Femur (tissue), 1 donor: ENCODE measurements around the gene PAGR1.
"Not testable (repeated sequence)": the region's sequence is repeated elsewhere in the genome, so short reads cannot be mapped to it uniquely, and the experiment has no call there.

Source experiments
- DNase-seq: peaks from one replicate; pipeline ENCODE4 v3.0.0-alpha.2; 2017

Gene PAGR1

DNA sequence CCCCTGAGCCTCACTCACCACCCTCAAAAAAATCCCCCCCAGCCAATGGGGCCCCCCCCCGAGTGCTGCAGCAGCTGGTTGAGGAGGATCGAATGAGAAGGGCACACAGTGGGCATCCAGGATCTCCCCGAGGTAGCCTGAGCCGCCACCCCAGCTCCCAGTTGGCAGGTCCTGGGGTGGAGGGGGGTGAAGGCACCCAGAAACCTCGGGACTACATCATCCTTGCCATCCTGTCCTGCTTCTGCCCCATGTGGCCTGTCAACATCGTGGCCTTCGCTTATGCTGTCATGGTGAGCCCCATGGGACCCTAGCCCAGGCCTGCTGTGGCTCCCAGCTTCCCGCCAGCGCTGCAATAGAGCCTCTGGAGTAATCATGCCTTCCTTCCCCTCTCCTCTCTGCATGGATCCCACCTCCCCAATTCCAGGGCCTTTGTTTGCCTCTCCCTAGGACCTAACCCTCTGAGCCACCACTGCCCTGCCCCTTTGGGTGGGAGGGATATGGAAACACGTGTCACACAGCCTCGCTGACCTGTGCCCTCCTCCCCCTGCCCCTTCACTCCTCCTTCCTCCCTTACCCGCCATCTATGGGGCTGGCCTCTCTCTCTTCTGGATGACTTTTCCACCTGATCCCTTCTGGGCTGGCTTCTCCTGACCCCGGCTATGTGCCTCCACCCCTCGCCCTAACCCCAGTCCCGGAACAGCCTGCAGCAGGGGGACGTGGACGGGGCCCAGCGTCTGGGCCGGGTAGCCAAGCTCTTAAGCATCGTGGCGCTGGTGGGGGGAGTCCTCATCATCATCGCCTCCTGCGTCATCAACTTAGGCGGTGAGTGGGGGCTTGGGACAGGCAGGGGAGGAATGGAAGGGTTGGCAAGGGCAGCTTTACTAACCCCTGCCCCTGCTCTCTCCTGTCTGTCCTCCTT, 2.0 kb upstream of the PAGR1 start:
- DNase-seq: no peak

DNA sequence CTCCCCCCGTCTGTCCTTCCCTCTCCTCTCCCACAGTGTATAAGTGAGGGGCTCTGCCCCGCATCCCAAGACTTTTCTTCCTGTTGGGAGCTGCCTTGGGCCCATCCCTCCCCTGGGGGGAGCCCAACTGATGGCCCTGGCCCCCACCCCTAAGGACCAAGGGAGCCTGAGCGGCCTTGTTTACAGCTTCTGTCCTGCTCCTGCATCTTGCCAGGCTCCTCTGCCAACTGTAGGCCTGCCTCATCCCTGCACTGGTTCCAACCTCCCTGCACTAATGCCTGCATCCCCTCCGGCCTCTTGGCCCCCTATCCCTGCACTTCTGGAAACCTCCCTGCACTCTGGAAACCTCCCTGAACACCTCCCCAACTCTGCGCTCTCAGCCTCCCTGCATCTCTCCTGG, 1.4 kb upstream of the PAGR1 start:
- DNase-seq: no peak

DNA sequence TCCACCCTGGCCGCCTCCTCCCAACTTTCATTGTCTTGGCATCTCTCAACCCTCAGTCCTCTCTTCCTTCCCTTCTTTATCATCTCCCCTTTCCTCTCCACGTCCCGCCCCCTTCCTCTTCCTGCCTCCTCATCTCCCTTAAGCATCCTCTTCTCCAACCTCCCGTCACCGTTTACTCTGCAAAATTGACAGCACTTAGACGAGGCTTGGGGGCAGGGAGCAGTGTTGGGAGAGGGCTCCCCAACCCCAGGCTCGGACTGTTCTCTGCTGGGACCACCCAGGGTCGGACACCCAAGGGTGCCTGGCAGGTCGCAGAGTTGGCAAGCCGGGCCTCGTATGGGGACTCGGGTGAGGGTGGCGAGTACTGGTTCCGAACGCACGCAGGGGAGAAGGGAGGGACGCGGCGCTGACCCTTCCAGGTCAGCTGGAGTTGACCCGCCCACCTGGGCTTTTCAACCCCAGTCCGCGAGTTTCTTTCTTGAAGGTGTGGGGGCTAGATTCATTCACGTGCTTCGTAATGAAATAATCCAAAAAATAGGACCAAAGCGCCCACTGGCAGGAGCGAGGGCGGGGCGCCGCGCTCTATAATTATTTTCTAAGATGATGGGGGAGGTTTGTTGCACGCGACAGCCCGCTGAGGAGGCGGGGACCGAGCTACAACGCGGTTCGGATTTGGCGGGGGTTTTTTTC, 775 bp upstream of the PAGR1 start:
- no peak for DNase-seq

DNA sequence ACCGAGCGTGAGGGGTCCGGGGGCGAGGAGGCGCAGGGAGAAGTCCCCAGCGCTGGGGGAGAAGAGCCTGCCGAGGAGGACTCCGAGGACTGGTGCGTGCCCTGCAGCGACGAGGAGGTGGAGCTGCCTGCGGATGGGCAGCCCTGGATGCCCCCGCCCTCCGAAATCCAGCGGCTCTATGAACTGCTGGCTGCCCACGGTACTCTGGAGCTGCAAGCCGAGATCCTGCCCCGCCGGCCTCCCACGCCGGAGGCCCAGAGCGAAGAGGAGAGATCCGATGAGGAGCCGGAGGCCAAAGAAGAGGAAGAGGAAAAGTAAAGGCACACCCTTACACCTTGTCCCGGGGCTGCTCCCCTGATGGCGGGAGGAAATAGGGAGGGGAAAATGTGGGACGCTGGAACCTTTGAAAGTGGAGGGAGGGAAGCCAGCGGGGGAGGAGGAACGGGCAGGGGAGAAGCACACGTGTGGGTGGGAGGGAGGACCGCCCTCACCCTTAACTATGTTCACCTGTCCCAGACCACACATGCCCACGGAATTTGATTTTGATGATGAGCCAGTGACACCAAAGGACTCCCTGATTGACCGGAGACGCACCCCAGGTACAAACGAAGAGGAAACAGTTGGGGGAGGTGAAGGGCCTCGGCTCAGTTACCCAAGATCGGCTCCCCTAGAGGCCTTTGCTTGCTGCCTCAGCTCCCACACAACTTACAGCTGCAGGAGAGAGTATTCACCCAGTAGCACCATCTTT, 916 bp downstream of the PAGR1 start:
- peak; percentile 71 for DNase-seq

DNA sequence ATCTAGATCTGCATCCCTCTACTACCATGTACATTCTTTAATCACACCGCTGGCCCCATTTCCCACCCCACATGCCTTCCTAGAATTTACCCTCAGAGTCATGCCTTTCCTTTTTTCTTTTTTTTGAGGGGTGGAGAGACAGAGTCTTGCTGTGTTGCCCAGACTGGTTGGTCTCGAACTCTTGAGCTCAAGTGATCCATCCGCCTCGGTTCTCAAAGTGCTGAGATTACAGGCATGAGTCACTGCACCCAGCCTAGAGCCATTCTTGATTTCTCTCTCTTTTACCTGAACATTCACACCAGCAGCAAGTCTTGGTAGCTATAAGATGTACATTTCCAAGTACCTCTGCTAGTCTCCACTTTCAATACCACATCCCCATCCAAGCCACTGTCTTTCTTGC, 2.1 kb downstream of the PAGR1 start:
- no peak for DNase-seq

DNA sequence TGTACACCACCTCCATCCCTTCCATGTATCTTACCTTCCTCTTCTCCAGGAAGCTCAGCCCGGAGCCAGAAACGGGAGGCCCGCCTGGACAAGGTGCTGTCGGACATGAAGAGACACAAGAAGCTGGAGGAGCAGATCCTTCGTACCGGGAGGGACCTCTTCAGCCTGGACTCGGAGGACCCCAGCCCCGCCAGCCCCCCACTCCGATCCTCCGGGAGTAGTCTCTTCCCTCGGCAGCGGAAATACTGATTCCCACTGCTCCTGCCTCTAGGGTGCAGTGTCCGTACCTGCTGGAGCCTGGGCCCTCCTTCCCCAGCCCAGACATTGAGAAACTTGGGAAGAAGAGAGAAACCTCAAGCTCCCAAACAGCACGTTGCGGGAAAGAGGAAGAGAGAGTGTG, 3.6 kb downstream of the PAGR1 start:
- DNase-seq: no peak

DNA sequence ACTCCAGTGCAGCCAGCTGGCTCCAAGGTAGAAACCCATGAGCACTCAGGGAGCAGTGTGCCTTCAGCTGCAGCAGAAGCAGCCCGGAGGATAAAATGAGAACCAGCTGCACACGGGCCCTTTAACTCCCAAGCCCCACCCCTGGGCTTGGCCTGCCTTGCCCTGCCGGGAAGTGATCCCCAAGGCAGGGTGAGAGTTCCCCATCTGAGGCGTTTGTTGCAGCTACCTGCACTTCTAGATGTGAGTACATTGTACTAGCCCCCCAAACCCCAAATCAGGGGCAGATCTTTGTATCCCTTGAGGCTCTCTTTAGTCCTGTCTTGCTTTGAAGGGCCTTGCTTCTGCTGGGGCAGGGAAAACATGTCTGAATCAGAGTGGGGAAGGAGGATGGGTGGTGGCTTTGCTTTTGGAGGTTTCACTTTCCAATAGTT, 4.3 kb downstream of the PAGR1 start, which contains the start of gene MVP:
MVP (plus strand) TSS at position 192 of the 431 bp plus-strand sequence. CDS start 10,088 bp downstream, outside the sequence.
- peak; percentile 79 for DNase-seq

DNA sequence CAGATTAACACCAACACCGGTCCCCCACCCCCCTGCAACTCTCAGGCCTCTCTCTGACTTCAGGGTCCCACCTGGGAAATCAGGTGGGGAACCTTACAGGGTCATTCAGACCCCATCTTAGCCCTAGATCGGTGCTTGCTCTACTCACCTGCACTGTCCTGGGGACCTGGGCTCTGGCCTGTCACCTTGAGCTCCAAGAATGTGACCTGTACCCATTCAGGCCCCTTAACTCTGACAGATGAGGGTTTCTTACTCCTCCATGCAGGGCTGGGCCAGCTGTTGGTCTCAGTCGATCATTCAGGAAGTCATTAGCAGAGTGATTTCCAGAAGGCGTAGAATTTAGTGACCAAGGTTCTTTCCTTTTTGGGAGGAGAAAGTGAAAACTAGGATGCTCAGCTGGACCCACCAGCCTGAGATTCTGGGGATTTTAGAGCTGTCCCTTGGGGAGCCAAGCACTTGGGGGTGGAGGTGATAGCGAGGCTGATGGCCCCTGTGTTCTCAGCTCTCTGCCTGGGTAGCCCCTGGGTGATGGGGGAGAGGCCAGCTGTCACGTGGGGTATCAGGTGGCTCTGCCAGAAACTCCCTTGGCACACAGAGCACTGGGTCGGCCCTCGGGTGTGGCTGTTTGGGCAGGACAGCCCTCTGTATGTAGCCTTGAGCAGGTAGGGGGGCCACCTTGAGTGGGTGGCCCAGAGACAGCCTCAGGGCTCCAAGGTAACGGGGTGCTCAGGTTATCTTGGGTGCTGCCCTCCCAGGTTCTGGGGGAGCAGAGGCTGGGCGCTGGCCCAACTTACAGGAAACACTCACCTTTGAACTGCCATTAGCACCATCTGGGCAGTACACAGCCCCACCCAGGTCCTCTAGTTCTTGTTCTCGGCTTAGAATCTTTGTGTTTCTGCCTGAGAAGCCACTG, 5.0 kb downstream of the PAGR1 start:
- no peak for DNase-seq

DNA sequence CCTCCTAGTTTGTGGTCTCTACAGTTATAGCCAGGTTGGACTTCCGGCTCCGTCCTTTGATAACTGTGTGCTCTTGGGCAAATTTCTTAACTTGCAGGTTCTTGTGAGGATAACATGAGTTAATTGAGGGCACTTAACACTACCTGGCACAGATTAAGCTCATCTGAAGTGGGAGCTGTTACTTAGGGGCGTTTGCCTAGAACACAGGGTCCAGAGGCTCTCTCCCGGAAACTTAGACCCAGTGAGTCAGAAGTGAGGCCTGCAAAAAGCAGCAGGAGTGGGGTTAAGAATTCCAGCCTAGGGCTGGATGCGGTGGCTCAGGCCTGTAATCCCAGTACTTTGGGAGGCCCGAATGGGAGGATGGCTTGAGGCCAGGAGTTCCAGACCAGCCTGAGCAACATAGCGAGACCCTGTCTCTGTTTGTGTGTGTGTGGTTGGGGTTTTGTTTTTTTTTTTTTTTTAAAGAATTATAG, 5.7 kb downstream of the PAGR1 start:
- no peak for DNase-seq

DNA sequence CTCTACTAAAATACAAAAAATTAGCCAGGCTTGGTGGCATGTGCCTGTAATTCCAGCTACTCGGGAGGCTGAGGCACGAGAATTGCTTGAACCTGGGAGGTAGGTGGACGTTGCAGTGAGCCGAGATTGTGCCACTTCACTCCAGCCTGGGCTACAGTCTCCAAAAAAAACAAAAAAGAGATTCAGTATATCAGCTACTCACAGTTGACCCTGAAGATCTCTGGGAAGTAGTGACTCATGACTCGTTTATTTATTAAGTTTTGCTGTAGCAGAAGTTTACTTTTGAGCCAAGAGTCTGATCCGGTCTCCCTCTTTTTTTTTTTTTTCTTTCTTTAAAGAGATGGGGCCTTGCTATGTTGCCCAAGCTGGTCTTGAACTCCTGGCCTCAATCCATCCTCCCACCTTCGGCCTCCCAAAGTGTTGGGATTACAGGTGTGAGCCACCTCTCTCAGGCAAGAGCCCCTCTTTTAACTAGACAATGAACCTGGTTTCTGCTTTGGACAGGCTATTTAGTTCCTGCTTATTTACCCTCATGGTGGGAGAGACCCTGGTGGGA, 8.7 kb downstream of the PAGR1 start:
- DNase-seq: no peak

DNA sequence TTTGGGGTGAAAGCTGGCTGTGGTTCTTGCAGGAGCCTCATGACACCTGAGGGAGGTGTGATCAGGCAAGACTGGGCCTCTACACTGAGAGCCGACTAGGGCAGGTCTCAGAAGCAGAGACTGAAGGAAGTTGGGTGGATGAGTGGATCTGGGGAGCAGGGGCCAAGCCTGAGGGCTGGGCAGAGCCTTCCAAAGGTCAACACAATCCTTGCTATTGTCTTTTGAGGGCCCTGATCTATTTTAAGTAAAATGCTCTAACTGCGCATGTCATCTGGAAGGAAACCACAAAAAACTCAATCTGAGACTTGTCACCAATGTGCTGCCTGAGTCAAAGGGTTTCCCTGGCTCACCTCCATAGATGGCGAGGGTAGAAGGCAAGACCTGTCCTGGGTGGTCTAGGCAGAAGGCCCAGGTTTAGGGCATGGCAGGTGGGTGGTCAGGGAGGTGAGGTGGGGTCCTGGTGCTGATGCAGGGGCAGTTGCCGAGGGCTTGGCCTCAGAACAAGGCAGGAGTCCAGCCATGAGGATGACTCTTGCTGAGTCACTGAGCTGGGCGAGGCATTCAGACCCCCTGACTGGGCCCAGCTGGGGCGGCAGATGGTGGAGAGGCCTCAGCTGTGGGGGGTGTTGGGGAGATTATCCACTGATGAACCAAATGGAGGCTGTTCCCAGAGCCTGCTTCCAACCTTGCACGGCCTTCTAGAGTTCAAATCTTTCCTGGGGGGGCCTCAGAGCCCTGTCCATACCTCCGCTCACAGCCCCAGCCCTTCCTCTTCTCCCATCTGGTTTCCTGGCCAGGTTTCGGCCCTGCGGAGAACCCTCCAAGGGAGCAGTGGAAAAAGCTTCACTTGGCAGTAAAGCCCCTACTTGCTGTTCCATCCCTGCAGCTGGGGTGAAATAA, 9.4 kb downstream of the PAGR1 start:
- peak; percentile 59 for DNase-seq

DNA sequence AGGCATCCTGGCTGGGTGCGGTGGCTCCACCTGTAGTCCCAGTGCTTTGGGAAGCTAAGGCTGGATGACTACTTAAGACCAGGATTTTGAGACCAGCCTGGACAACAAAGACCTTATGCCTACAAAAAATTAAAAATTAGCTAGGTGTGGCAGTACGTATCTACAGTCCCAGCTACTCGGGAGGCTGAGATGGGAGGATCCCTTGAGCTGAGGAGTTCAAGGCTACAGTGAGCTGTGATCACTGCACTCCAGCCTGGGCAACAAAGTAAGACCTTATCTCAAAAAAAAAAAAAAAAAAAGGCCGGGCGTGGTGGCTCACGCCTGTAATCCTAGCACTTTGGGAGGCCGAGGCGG, 10.4 kb downstream of the PAGR1 start:
- DNase-seq: no peak

DNA sequence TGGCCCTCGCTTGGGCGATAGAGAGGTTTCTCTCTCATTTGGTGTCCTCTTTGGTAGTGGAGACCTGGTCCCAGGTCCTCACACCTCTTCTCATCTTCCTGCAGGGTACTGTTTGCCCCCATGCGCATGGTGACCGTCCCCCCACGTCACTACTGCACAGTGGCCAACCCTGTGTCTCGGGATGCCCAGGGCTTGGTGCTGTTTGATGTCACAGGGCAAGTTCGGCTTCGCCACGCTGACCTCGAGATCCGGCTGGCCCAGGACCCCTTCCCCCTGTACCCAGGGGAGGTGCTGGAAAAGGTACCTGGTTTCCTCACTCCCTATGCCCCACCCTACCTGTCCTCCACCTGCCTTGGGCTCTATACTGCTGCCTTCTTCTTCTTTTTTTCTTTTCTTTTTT, 14.8 kb downstream of the PAGR1 start:
- no peak for DNase-seq

DNA sequence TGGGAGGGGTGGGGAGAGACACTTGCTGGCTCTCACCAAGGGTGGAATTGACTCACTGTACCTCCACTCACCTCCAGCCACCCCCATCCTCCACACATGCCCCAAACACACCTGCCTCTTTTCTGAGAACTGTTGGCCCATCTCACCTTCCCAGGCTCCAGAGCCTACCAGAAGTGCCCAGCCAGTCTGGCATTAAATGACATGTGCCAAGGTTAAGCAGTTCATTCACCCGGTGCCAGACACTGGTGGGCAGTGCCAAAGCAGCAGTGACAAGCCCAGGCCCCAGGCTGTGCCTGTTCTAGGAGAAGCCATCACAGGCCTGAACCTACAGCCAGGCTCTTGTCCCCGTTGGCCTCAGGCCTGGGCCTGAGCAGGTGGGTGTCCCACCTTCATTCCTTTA, 15.5 kb downstream of the PAGR1 start:
- DNase-seq: no peak

DNA sequence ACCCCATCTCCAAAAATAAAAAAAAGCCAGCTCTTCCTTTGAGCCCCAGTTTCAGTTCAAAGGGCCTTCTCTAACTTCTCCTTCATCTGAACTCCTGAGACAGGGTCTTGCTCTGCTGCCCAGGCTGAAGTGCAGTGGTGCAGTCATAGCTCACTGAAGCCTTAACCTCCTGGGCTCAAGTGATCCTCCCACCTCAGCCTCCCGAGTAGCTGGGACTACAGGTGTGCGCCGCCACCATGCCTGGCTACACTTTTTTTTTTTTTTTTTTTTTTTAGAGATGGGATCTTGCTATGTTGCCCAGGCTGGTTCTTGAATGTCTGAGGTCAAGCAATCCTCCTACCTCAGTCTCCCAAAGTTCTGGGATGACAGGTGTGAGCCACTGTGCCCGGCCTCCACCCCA, 17.3 kb downstream of the PAGR1 start:
- not testable (repeated sequence) for DNase-seq

DNA sequence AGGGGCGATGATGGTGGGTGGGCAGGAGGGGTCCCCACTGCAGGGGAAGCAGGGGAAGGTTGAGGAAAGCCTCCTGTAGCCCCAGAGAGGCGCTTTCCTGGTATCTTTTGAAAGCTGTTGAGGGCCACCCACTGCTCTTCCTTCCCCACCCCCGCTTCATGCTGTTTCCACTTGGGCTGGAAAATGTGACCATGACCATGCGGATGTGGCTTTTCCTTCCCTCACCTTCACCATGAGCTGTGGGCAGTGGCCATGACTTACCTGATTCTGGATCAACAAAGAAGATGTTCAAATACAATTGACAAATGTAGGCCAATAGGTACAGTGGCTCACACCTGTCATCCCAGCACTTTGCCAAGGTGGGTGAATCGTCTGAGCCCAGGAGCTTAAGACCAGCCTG, 18.1 kb downstream of the PAGR1 start:
- no peak for DNase-seq

DNA sequence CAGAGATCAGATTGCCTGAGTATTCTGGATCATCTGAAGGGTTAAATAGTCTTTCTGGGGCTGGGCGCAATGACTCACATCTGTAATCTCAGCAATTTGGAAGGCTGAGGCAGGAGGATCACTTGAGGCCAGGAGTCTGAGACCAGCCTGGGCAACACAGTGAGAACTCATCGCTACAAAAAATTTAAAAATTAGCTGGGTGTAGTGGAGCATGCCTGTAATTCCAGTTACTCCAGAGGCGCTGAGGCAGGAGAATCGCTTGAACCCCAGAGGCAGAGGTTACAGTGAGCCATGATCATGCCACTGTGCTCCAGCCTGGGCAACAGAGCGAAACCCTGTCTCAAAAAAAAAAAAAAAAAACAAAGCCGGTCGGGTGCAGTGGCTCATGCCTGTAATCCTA, 20.0 kb downstream of the PAGR1 start:
- DNase-seq: no peak

DNA sequence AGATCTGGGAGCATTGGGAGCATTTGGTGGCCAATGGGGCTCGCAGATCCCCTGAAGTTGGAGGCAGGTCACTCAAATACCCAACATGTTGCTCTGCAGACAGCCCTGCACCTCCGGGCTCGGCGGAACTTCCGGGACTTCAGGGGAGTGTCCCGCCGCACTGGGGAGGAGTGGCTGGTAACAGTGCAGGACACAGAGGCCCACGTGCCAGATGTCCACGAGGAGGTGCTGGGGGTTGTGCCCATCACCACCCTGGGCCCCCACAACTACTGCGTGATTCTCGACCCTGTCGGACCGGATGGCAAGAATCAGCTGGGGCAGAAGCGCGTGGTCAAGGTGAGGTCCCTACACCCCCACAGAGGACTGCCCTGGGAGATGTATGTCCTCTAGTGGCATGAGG, 20.7 kb downstream of the PAGR1 start:
- no peak for DNase-seq

DNA sequence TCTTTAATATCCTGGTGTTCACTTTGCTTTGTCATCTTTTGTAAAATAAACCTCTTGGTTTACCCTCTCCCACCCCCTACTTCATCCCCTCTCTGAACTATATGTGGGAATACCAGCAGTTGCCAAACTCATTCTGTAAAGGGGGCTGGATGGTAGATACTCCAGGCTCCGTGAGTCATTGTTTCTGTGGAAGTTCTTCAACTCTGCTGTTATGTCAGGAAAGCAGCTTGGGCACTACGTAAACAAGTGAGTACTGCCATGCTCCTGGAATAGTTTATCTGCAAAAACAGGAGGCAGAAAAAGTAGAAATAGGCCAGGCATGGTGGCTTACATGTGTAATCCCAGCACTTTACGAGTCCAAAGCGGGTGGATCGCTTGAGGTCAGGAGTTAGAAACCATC, 21.9 kb downstream of the PAGR1 start:
- no peak for DNase-seq

DNA sequence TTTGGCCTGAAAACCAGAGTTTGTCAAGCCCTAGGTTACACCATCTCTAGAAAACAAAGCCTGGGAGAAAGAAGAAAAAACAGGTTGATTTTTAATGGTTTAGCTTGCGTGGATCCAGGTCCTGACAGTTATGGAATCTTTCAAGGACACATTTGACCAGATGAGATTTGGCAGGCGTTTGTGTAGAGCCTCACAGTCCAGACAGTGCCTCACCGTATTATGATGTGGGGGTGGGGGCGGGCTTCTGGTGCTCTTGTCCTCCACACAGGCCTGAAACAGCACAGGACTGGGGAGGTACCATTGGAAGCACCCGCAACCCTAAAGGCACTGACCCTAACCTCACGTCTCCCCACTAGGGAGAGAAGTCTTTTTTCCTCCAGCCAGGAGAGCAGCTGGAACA, 23.9 kb downstream of the PAGR1 start:
- DNase-seq: no peak

DNA sequence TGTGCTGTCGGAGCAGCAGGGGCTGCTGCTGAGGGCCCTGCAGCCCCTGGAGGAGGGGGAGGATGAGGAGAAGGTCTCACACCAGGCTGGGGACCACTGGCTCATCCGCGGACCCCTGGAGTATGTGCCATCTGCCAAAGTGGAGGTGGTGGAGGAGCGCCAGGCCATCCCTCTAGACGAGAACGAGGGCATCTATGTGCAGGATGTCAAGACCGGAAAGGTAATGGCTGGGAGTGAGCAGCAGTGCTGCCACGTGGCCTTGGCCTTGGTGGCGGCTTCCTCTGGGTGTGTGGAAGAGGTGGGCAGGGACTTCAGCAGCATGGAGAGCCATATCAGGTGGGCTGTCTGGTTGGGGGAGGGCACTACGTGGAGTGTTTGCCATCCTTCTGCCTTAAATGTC, 24.3 kb downstream of the PAGR1 start:
- DNase-seq: no peak
